Adrenal gland (tissue), 12 donors: Measurements from ENCODE around the gene ENPP6. TPM values are rescaled to one million over a fixed set of nuclear protein-coding genes. Genes with fewer than 3 reads are reported as not detected.

Experiments
- DNase-seq, 7 donors: peaks; one replicate each; pipeline ENCODE4 v3.0.0-alpha.2; 2019 to 2020
- H3K27ac ChIP-seq, 5 donors: fragments of 200-600 bp; sonication (generic) in 4 of 5; 1 replicate in 3 of 5; 2 replicates in 2 of 5; pipeline versions ENCODE4 v1.5.1 to v1.8.0; 2016 to 2020; ENCODE audit warnings: mild to moderate bottlenecking in 1 of 5
- H3K27me3 ChIP-seq: fragments of 200-600 bp; 2 replicates; pipeline ENCODE4 v1.8.0; 2021
- H3K36me3 ChIP-seq, 2 donors: fragments of 200-600 bp; replicated peaks in 1 of 2; 1 replicate in 1 of 2; 2 replicates in 1 of 2; pipeline versions ENCODE4 v1.5.1 to v1.8.0; 2018 to 2022
- H3K4me1 ChIP-seq, 2 donors: fragments of 200-600 bp; replicated peaks in 1 of 2; 1 replicate in 1 of 2; 2 replicates in 1 of 2; pipeline versions ENCODE4 v1.5.1 to v1.8.0; 2018 to 2021
- H3K4me3 ChIP-seq, 4 donors: fragments of 200-600 bp; sonication (generic) in 3 of 4; one replicate each; pipeline ENCODE4 v1.5.1; 2016 to 2018
- H3K9me3 ChIP-seq, 3 donors: fragments of 200-600 bp; sonication (generic) in 1 of 3; replicated peaks in 1 of 3; 1 replicate in 2 of 3; 2 replicates in 1 of 3; pipeline versions ENCODE4 v1.5.1 to v1.8.0; 2016 to 2021
- CTCF ChIP-seq, 6 experiments: fragments of 450-650 bp in 4 of 6; fragments of 200-600 bp in 2 of 6; sonication (generic) in 1 of 6; IDR thresholded peaks; 1 replicate in 5 of 6; 2 replicates in 1 of 6; pipeline versions ENCODE4 v1.5.1 to v1.8.0; 2016 to 2021; ENCODE audit warnings: antibody characterized with exemption in 6 of 6, mild to moderate bottlenecking in 2 of 6, moderate library complexity in 1 of 6
- POLR2A ChIP-seq, 2 donors: fragments of 450-650 bp; IDR thresholded peaks; one replicate each; pipeline ENCODE4 v1.6.1; 2017; ENCODE audit warnings: antibody characterized with exemption in 2 of 2, mild to moderate bottlenecking in 2 of 2, moderate library complexity in 1 of 2
- WGBS, 4 donors: extraction: QIAGEN DNeasy Blood & Tissue Kit in 2 of 4; methylation state at CpG; one replicate each; pipeline versions ENCODE4 v1.1.5 to v1.1.7; 2013 to 2017; 5-methylcytosine and 5-hydroxymethylcytosine counted together
- intact Hi-C, 2 donors: fragments of 100-400 bp; cut with DNase I; formaldehyde crosslinking; loops; one replicate each; pipeline versions ENCODE4 v1.14.1 to v1.15.0; 2022 to 2023
- polyA plus RNA-seq, 3 donors: library from polyadenylated mRNA; stranded (reverse); fragments of 200-250 nt in 2 of 3; fragments of 350-450 nt in 1 of 3; fragmentation: Illumina TruSeq in 1 of 3; extraction: RNeasy Lipid Tissue Mini Kit (QIAGEN cat#74804) in 1 of 3; gene quantifications; one replicate each; pipeline ENCODE4 v1.2.3, GENCODE V29; 2013 to 2014
- total RNA-seq, 9 donors: library from RNA; depleted of rRNA in 4 of 9; stranded (reverse); fragments of >200 nt in 4 of 9; fragments of 120-200 nt in 1 of 9; fragmentation: NEBNext Ultra II Directional in 1 of 9; extraction: Animal tissue kit (Norgen Biotek cat#: 25700) in 1 of 9; gene quantifications; one replicate each; pipeline versions ENCODE4 v1.1.0 to v1.2.4, GENCODE V29; 2013 to 2023
- donor health status: healthy with polysubstance abuse.
- donor health status: Bipolar disorder and iron deficiency.
- donor health status: DM: yes; HTN: yes; CAD: no.
- donor health status: DM: no; HTN: no; CAD: no.
- donor health status: DM: no; HTN: no; CAD: no.
- donor health status: DM: yes; HTN: yes; CAD: no.

Gene ENPP6
- total and polyA plus RNA-seq, 12 donors, result 0.18 to 11.3 (median 0.46) TPM; not detected in 1

- no peak overlapping the region for H3K4me3 ChIP-seq
- no peaks in the 10 kb centered on the region for H3K9me3 ChIP-seq
- H3K4me1 ChIP-seq, result no peaks in the 10 kb centered on the region
- WGBS, 4 donors, result 43 to 87% (median 65%) methylated on average over 1 of the region's 1 CpG
- H3K27me3 ChIP-seq, result no peaks in the 10 kb centered on the region
- no peak for TF ChIP-seq CTCF (IDR thresholded peaks at IDR 0.05)
- no peak for TF ChIP-seq POLR2A (IDR thresholded peaks at IDR 0.05)
- no peaks in the 10 kb centered on the region for H3K36me3 ChIP-seq
- intact Hi-C loops, result no loop called here
- H3K27ac ChIP-seq, result no peak overlapping the region
- DNase-seq, result no peak
These were observed 14.5 kb upstream of the ENPP6 start for GRCh38 chr4:184232202-184232601.

DNA sequence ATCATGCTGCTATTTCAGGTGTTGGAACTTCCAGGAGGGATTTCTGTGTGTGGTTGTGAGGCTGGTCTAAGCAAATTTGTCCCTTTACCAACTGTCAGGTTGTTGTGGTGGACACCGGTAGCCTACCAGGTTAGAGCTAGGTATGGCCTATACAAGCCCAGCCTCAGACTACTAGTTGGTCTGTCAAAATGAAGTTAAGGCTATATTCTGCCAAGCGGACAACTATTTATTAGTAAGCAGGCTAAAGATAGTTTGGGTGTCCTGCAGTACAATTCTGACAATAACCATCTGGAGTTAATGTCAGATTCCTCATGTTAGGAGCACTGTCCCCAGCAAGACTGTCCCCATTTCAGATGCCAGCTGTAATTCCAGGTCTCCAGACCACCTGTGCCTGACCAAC, 13.9 kb upstream of the ENPP6 start:
- H3K4me3 ChIP-seq, result no peak overlapping the region
- no peak for DNase-seq
- H3K27me3 ChIP-seq, result no peaks in the 10 kb centered on the region
- intact Hi-C loops, result no loop called here
- no peaks in the 10 kb centered on the region for H3K36me3 ChIP-seq
- no peaks in the 10 kb centered on the region for H3K4me1 ChIP-seq
- H3K27ac ChIP-seq, result no peak overlapping the region
- no peaks in the 10 kb centered on the region for H3K9me3 ChIP-seq
- TF ChIP-seq POLR2A (IDR thresholded peaks at IDR 0.05) (no peak), CTCF (IDR thresholded peaks at IDR 0.05) (no peak)
- 76 to 100% (median 93%) methylated on average over 2 of the region's 2 CpGs for WGBS, 4 donors

- intact Hi-C loops, result no loop called here
- whole genome bisulfite sequencing, 4 donors, result 77 to 81% (median 79%) methylated on average over 7 of the region's 7 CpGs
These were observed 10.5 kb upstream of the ENPP6 start for GRCh38 chr4:184228056-184228705.

GRCh38 chr4:184216515-184216914, 1.2 kb downstream of the ENPP6 start:
- Histone ChIP-seq H3K9me3 (no peaks in the 10 kb centered on the region), H3K27ac (no peak overlapping the region), H3K36me3 (no peaks in the 10 kb centered on the region), H3K4me3 (no peak overlapping the region), H3K4me1 (no peaks in the 10 kb centered on the region), H3K27me3 (no peaks in the 10 kb centered on the region)
- intact Hi-C loops, result no loop called here
- DNase-seq, result no peak
- TF ChIP-seq CTCF (IDR thresholded peaks at IDR 0.05) (no peak), POLR2A (IDR thresholded peaks at IDR 0.05) (no peak)
- 34 to 44% (median 43%) methylated on average over 8 of the region's 8 CpGs for WGBS, 4 donors

More at GRCh38 chr4:184228056-184228705, 10.5 kb upstream of the ENPP6 start:
- no peaks in the 10 kb centered on the region for H3K4me1 ChIP-seq
- no peaks in the 10 kb centered on the region for H3K36me3 ChIP-seq
- H3K27ac ChIP-seq, result no peak overlapping the region
- H3K27me3 ChIP-seq, result no peaks in the 10 kb centered on the region
- H3K4me3 ChIP-seq, result no peak overlapping the region
- no peaks in the 10 kb centered on the region for H3K9me3 ChIP-seq
- no peak for TF ChIP-seq POLR2A (IDR thresholded peaks at IDR 0.05)
- no peak for TF ChIP-seq CTCF (IDR thresholded peaks at IDR 0.05)
- DNase-seq, result no peak
